GM12873 (cell line): ENCODE results near the gene DDX43.

ENCODE experiments used
- TF ChIP-seq, protein P1 (sequence below): IDR thresholded peaks from 2 replicates; pipeline ENCODE4 v1.5.1; 2012; ENCODE audit warnings: low read depth, mild to moderate bottlenecking, moderate library complexity, low read length, control low read depth; ENCODE audit not compliant: insufficient read depth; ENCODE audit errors: missing control alignments

The DDX43 gene

DNA sequence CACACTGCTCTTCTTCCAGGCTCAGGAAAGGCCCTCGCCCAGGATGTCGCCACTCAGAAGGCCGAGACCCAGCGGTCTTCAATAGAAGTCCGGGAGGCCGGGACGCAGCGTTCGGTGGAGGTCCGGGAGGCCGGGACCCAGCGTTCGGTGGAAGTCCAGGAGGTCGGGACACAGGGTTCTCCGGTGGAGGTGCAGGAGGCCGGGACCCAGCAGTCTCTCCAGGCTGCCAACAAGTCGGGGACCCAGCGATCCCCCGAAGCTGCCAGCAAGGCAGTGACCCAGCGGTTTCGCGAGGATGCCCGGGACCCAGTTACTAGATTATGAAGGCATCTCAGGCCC, 31.1 kb upstream of the DDX43 start:
- TF ChIP-seq, protein P1, sequence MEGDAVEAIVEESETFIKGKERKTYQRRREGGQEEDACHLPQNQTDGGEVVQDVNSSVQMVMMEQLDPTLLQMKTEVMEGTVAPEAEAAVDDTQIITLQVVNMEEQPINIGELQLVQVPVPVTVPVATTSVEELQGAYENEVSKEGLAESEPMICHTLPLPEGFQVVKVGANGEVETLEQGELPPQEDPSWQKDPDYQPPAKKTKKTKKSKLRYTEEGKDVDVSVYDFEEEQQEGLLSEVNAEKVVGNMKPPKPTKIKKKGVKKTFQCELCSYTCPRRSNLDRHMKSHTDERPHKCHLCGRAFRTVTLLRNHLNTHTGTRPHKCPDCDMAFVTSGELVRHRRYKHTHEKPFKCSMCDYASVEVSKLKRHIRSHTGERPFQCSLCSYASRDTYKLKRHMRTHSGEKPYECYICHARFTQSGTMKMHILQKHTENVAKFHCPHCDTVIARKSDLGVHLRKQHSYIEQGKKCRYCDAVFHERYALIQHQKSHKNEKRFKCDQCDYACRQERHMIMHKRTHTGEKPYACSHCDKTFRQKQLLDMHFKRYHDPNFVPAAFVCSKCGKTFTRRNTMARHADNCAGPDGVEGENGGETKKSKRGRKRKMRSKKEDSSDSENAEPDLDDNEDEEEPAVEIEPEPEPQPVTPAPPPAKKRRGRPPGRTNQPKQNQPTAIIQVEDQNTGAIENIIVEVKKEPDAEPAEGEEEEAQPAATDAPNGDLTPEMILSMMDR: no peak

DNA sequence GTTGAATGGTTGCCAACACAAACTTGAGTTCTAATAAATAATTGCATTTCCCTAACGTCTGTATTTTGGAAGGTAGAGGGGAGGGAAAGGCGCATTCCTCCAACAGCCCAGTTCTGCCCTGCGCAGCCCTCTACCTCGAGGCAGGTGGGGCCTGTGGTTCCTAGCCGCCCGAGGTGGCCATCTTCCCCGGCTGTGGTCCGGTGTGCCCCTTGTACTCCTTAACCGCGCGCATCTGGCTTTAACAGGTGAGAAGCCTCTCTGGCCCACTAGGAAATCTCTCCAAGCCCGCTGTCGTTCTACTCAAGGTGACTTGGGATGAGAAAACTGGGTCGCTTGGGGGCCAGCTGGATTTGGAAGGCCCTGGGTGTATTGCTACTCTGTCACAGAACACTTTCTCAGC, 30.5 kb upstream of the DDX43 start:
- TF ChIP-seq, protein P1: no peak

DNA sequence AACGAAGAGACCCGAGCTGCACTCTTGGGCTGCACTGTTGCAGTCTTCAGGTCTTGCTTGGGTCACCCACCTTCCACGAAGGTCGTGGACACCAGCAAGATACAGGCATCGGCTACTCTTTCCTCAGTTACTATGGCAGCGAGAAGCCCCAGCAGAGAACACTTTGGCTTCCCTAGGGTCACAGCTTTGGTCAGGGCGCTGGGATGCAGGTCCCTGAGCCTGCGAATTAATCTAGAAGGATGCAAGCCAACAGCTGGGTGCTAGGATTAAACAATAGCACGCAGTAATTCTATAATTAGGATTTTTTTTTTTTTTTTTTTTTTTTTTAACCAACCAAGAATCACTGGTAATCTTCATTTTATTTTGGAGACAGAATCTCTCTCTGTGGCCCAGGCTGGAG, 30.1 kb upstream of the DDX43 start:
- TF ChIP-seq, protein P1: no peak

GRCh38 chr6:73367761-73368355, 26.8 kb upstream of the DDX43 start:
- TF ChIP-seq, protein P1: no peak

DNA sequence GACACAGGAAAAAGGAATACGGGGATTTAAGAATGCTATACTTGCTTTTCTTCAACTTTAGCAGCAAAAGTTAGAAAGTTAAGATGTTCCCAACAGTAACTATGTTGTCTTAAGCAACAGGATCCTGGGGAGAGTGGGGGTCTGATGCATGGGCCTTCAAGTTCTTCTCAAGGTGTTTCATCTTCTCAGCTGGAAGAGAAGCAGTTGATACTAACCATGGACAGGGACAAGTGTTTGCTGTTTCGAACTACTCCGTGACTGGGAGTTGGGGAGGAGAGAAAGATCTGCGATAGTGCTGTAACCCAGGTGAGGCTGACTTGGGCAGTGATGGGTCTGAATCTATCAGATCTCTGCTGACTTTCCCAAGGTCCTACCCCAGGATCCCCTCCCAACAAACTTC, 26.0 kb upstream of the DDX43 start:
- TF ChIP-seq, protein P1: no peak

DNA sequence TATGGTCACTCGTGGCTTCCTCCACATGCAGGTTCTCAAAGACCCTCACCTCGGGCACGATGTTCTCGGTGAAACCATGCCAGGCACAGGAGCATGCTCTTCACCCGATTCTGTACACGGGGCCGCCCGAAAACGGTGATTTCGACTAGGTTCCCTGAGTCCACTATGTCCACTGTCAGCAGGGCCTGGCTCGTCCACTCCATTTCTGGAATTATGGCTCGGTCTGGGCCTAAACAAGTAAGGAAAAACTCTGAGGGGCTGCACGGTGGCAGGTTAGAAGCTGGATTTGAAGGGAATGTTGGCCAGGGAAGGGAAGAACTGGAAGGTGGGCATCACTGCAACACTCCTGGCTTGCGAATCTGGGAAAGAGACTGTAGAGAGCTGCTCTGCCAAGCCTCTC, 25.5 kb upstream of the DDX43 start:
- TF ChIP-seq, protein P1: no peak

GRCh38 chr6:73369563-73369962, 25.1 kb upstream of the DDX43 start, which contains the start of gene OOEP:
Gene OOEP (minus strand): TSS chr6:73369897. CDS start chr6:73369792, 105 bp downstream.
- TF ChIP-seq, protein P1: no peak
